Raji (cell line): Measurements from ENCODE around the gene RFPL1.

ENCODE experiments used
- POLR2A ChIP-seq: IDR thresholded peaks from 2 replicates; pipeline ENCODE4 v1.6.1; 2011; ENCODE audit warnings: low read depth, low read length, control low read depth; ENCODE audit not compliant: insufficient read depth

The RFPL1 gene

GRCh38 chr22:29443861-29444792 is 5.7 kb downstream of the RFPL1 start:
- TF ChIP-seq POLR2A = no peak

- no peak for TF ChIP-seq POLR2A
Measured at GRCh38 chr22:29445508-29445907, 7.1 kb downstream of the RFPL1 start.

- no peak for TF ChIP-seq POLR2A
Measured at GRCh38 chr22:29447906-29448305, 9.5 kb downstream of the RFPL1 start.

- TF ChIP-seq POLR2A = no peak
Measured at GRCh38 chr22:29449296-29449875, 11.0 kb downstream of the RFPL1 start.

- no peak for TF ChIP-seq POLR2A
Measured at GRCh38 chr22:29450222-29450621, 11.8 kb downstream of the RFPL1 start.

GRCh38 chr22:29451863-29452262 is 13.5 kb downstream of the RFPL1 start:
- TF ChIP-seq POLR2A = no peak

GRCh38 chr22:29454276-29454675 is 15.9 kb downstream of the RFPL1 start:
- no peak for TF ChIP-seq POLR2A

- TF ChIP-seq POLR2A = no peak
Measured at GRCh38 chr22:29456211-29456671, 17.9 kb downstream of the RFPL1 start.

- TF ChIP-seq POLR2A = no peak
Measured at GRCh38 chr22:29457730-29458129, 19.3 kb downstream of the RFPL1 start.

- TF ChIP-seq POLR2A = no peak
Measured at GRCh38 chr22:29458551-29458950, 20.2 kb downstream of the RFPL1 start.

- TF ChIP-seq POLR2A = no peak
Measured at GRCh38 chr22:29459773-29460172, 21.4 kb downstream of the RFPL1 start.

- TF ChIP-seq POLR2A = no peak
Measured at GRCh38 chr22:29461263-29461662, 22.9 kb downstream of the RFPL1 start.

- TF ChIP-seq POLR2A = no peak
Measured at GRCh38 chr22:29463629-29464028, 25.2 kb downstream of the RFPL1 start.

- no peak for TF ChIP-seq POLR2A
Measured at GRCh38 chr22:29464581-29464980, 26.2 kb downstream of the RFPL1 start.

- TF ChIP-seq POLR2A = no peak
Measured at GRCh38 chr22:29469755-29470154, 31.4 kb downstream of the RFPL1 start.

GRCh38 chr22:29470159-29470855 is 31.9 kb downstream of the RFPL1 start:
- TF ChIP-seq POLR2A = no peak
